VCaP (cell line): Measurements from ENCODE around the gene DCTN5.

Experiments used
- H3K27ac ChIP-seq: fragments of 450-650 bp; 2 replicates; pipeline ENCODE4 v1.5.1; 2017
- CTCF ChIP-seq: fragments of 450-650 bp; conservative IDR thresholded peaks from 2 replicates; pipeline ENCODE4 v1.5.1; 2017; ENCODE audit warnings: mild to moderate bottlenecking, moderate library complexity

DCTN5 gene

GRCh38 chr16:23640931-23641765 is at the start of gene DCTN5, which contains the start of gene PALB2:
Gene DCTN5 (plus strand): TSS chr16:23641466. CDS start chr16:23641543, 77 bp downstream.
Gene PALB2 (minus strand): TSS chr16:23641310. CDS start chr16:23641157, 153 bp downstream.
- peak within 1 kb of the TSS; percentile 81 for H3K27ac ChIP-seq
- TF ChIP-seq CTCF: no peak

GRCh38 chr16:23594186-23594585 is 47.1 kb upstream of the DCTN5 start:
- no peak for TF ChIP-seq CTCF

GRCh38 chr16:23595246-23595950 is 45.9 kb upstream of the DCTN5 start:
- TF ChIP-seq CTCF: no peak
- H3K27ac ChIP-seq: peak overlapping the region; percentile 74

More at GRCh38 chr16:23594186-23594585, 47.1 kb upstream of the DCTN5 start:
- no peak overlapping the region for H3K27ac ChIP-seq

- TF ChIP-seq CTCF: peak; percentile 95
- peak within 1 kb of the TSS; percentile 74 for H3K27ac ChIP-seq
Observed at GRCh38 chr16:23595951-23596720, 45.1 kb upstream of the DCTN5 start, which contains the start of gene NDUFAB1. Gene NDUFAB1 (minus strand): TSS chr16:23596316. CDS start chr16:23596290, 26 bp downstream.

- H3K27ac ChIP-seq: no peak overlapping the region
- no peak for TF ChIP-seq CTCF
Observed at GRCh38 chr16:23597003-23597756, 44.1 kb upstream of the DCTN5 start.

- TF ChIP-seq CTCF: no peak
- H3K27ac ChIP-seq: no peak overlapping the region
Observed at GRCh38 chr16:23607726-23608125, 33.5 kb upstream of the DCTN5 start.
